Fibroblast of lung (primary cell): ENCODE measurements around the gene CRHR1. TPM values are rescaled to one million over a fixed set of nuclear protein-coding genes. Genes with fewer than 3 reads are reported as not detected.

Experiments
- DNase-seq, 2 donors: peaks; one replicate each; pipeline versions ENCODE4 v3.0.0 to v3.0.0-alpha.2; 2010; ENCODE audit warnings: low read depth in 2 of 2
- H2AFZ ChIP-seq: 2 replicates; pipeline ENCODE4 v1.5.1; 2012; ENCODE audit warnings: low read length, control low read depth, inconsistent platforms
- H3K27ac ChIP-seq: 2 replicates; pipeline ENCODE4 v1.5.1; 2011; ENCODE audit warnings: low read length, control low read depth; ENCODE audit not compliant: insufficient read depth
- H3K27me3 ChIP-seq: 2 replicates; pipeline ENCODE4 v1.5.1; 2011; ENCODE audit warnings: mild to moderate bottlenecking, low read length; ENCODE audit not compliant: control insufficient read depth, insufficient read depth
- H3K36me3 ChIP-seq: 2 replicates; pipeline ENCODE4 v1.5.1; 2011; ENCODE audit warnings: low read length; ENCODE audit not compliant: control insufficient read depth, insufficient read depth
- H3K4me1 ChIP-seq: 2 replicates; pipeline ENCODE4 v1.5.1; 2011; ENCODE audit warnings: low read length; ENCODE audit not compliant: control insufficient read depth, insufficient read depth; ENCODE audit errors: extremely low read depth
- H3K4me2 ChIP-seq: 2 replicates; pipeline ENCODE4 v1.5.1; 2011; ENCODE audit warnings: low read length, control low read depth; ENCODE audit not compliant: insufficient read depth; ENCODE audit errors: extremely low read depth
- H3K4me3 ChIP-seq, 4 experiments: fragments of 200-600 bp in 1 of 4; sonication (generic) in 1 of 4; replicated peaks in 1 of 4; 2 replicates each; pipeline ENCODE4 v1.5.1; 2011 to 2016; ENCODE audit warnings: low read length in 4 of 4, low read depth in 3 of 4, mild to moderate bottlenecking in 3 of 4, control low read depth in 2 of 4, inconsistent platforms in 1 of 4, mixed read lengths in 1 of 4; ENCODE audit not compliant: insufficient read depth in 1 of 4; ENCODE audit errors: control extremely low read depth in 1 of 4
- H3K79me2 ChIP-seq: 2 replicates; pipeline ENCODE4 v1.5.1; 2012; ENCODE audit warnings: mild to moderate bottlenecking, low read length, inconsistent platforms; ENCODE audit not compliant: control insufficient read depth, insufficient read depth
- H3K9ac ChIP-seq: 2 replicates; pipeline ENCODE4 v1.5.1; 2011; ENCODE audit warnings: mild to moderate bottlenecking, low read length, control low read depth; ENCODE audit not compliant: insufficient read depth
- H3K9me3 ChIP-seq: 2 replicates; pipeline ENCODE4 v1.5.1; 2012; ENCODE audit warnings: low read depth, low read length; ENCODE audit not compliant: control insufficient read depth, insufficient read depth
- H4K20me1 ChIP-seq: 2 replicates; pipeline ENCODE4 v1.5.1; 2011; ENCODE audit warnings: low read length; ENCODE audit not compliant: control insufficient read depth, insufficient read depth; ENCODE audit errors: extremely low read depth
- EZH2 ChIP-seq: IDR thresholded peaks from 2 replicates; pipeline ENCODE4 v1.5.1; 2012; ENCODE audit warnings: low read length, control low read depth, mild to moderate bottlenecking; ENCODE audit errors: missing control alignments
- polyA plus RNA-seq, 2 donors: library from polyadenylated mRNA; depleted of rRNA in 1 of 2; stranded (reverse) in 1 of 2; unstranded in 1 of 2; fragments of >200 nt; gene quantifications; 2 replicates each; pipeline ENCODE4 v1.2.1, GENCODE V29; 2011 to 2012; ENCODE audit warnings: missing spikeins in 1 of 2
- total RNA-seq: library from RNA; depleted of rRNA; stranded (reverse); fragments of >200 nt; gene quantifications from 2 replicates; pipeline ENCODE4 v1.2.1, GENCODE V29; 2014
- TF ChIP-seq, protein P1 (sequence below), 2 donors: IDR thresholded peaks in 1 of 2; conservative IDR thresholded peaks in 1 of 2; 1 replicate in 1 of 2; 2 replicates in 1 of 2; pipeline ENCODE4 v1.5.1; 2011 to 2012; ENCODE audit warnings: low read length in 2 of 2, control low read depth in 1 of 2, inconsistent platforms in 1 of 2, low read depth in 1 of 2, mild to moderate bottlenecking in 1 of 2

Gene CRHR1
- total and polyA plus RNA-seq, 2 donors (not counting 1 experiment from before 2014, with no cell fraction given) = not detected

DNA sequence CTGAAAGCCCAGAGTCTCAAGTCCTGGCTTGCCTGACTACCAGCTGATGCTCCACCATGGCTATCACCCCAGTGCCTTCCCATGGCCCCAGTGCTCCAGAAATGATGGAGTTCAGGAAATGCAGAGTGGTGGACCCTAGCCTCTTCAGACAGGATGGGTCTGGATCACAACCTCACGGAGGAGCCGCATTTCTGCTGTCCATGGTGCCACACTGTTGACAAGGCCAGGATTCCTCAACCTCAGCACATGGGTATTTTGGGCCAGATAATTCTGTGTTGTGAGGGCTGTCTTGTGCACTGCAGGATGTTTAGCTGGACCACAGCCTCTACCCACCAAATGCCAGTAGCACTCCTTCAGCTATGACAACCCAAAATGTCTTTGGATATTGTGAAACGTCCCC, 6.7 kb upstream of the CRHR1 start:
- Histone ChIP-seq H4K20me1 (no peaks in the 10 kb centered on the region), H3K27ac (no peak overlapping the region), H3K27me3 (peaks cover 11% of the 10 kb centered on the region), H3K79me2 (no peaks in the 10 kb centered on the region), H3K9me3 (no peaks in the 10 kb centered on the region), H3K4me3 (no peak overlapping the region), H3K4me1 (no peaks in the 10 kb centered on the region), H3K36me3 (no peaks in the 10 kb centered on the region), H3K9ac (no peak overlapping the region), H3K4me2 (no peak overlapping the region), H2AFZ (no peak overlapping the region)
- no peak for DNase-seq
- TF ChIP-seq, protein P1, sequence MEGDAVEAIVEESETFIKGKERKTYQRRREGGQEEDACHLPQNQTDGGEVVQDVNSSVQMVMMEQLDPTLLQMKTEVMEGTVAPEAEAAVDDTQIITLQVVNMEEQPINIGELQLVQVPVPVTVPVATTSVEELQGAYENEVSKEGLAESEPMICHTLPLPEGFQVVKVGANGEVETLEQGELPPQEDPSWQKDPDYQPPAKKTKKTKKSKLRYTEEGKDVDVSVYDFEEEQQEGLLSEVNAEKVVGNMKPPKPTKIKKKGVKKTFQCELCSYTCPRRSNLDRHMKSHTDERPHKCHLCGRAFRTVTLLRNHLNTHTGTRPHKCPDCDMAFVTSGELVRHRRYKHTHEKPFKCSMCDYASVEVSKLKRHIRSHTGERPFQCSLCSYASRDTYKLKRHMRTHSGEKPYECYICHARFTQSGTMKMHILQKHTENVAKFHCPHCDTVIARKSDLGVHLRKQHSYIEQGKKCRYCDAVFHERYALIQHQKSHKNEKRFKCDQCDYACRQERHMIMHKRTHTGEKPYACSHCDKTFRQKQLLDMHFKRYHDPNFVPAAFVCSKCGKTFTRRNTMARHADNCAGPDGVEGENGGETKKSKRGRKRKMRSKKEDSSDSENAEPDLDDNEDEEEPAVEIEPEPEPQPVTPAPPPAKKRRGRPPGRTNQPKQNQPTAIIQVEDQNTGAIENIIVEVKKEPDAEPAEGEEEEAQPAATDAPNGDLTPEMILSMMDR (conservative IDR thresholded peaks at IDR 0.05 in 1 of 2, IDR thresholded peaks at IDR 0.05 in 1 of 2; ENCODE audit: low read depth in 1 of 2, low read length in 2 of 2) = no peak
- no peak for TF ChIP-seq EZH2

DNA sequence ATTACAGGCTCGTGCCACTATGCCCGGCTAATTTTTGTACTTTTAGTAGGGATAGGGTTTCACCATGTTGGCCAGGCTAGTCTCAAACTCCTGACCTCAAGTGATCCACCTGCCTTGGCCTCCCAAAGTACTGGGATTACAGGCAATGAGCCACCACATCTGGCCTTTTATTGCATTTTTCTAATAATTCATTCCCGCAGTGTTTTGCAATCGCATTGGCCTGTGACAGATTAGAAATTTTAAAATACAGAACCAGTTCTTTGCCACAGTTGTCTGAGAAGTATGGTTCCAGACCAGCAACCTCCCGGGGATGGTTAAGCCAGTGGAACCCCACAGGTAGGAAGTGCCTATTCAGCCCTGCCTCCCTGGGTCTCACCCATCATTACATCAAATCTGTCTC, 3.2 kb upstream of the CRHR1 start:
- no peaks in the 10 kb centered on the region for H3K79me2 ChIP-seq
- no peak overlapping the region for H3K4me3 ChIP-seq
- H3K9ac ChIP-seq = no peak overlapping the region
- H3K27ac ChIP-seq = no peak overlapping the region
- no peak overlapping the region for H2AFZ ChIP-seq
- no peak for DNase-seq
- H3K4me1 ChIP-seq = no peaks in the 10 kb centered on the region
- H3K36me3 ChIP-seq = no peaks in the 10 kb centered on the region
- H3K9me3 ChIP-seq = no peaks in the 10 kb centered on the region
- H3K4me2 ChIP-seq = no peak overlapping the region
- H3K27me3 ChIP-seq = peaks cover 41% of the 10 kb centered on the region
- no peaks in the 10 kb centered on the region for H4K20me1 ChIP-seq
- TF ChIP-seq EZH2 = no peak
- TF ChIP-seq, protein P1 (conservative IDR thresholded peaks at IDR 0.05 in 1 of 2, IDR thresholded peaks at IDR 0.05 in 1 of 2; ENCODE audit: low read depth in 1 of 2, low read length in 2 of 2) = no peak

DNA sequence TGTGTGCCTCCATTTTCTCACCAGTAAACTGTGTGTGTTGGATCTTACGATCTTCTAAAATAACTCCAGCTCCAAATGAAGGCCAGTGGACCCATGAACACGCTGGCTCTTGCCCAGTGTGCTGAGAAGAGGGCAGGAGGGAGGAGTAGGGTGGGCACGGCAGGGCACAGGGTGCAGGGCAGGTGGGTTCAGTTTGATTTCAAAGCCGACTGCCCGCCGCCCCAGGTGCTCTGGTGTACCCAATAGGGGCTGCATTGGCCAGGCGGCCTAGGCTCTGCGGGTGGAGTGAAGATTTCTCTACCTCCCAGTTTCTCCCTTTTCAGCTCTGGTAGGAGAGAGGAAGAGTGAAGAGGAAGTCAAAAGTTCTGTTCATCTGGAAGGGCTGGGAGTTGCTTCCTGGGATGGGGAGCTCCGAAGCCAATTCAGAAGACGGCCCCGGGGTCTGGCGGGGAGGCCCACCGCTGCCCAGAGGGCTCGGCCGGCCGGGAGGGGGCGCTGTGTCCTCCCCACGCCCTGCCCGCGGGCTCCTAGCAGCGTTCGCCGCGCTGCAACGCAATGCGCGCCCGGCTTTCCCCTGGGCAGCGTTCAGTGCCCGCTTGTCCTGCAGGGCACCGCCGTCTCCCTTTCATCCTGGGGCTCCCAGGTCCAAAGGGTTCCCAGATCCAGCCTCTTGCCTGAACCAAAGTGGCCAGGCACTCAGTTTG, 1.1 kb upstream of the CRHR1 start:
- Histone ChIP-seq H3K9me3 (no peaks in the 10 kb centered on the region), H3K36me3 (no peaks in the 10 kb centered on the region), H3K27ac (no peak overlapping the region), H3K4me1 (no peaks in the 10 kb centered on the region), H3K4me2 (no peak overlapping the region), H3K4me3 (no peak overlapping the region), H3K79me2 (no peaks in the 10 kb centered on the region), H3K27me3 (peaks cover 48% of the 10 kb centered on the region), H2AFZ (no peak overlapping the region), H4K20me1 (no peaks in the 10 kb centered on the region), H3K9ac (no peak overlapping the region)
- no peak for TF ChIP-seq EZH2
- TF ChIP-seq, protein P1 (conservative IDR thresholded peaks at IDR 0.05 in 1 of 2, IDR thresholded peaks at IDR 0.05 in 1 of 2; ENCODE audit: low read depth in 1 of 2, low read length in 2 of 2) = no peak
- no peak for DNase-seq
